Calu3 (cell line): Measurements from ENCODE around the gene ELAVL2. TPM values are rescaled to one million over a fixed set of nuclear protein-coding genes. Genes with fewer than 3 reads are reported as not detected.

ENCODE experiments used
- BruUV-seq: library from RNA; stranded (reverse); fragments of 400-500 nt; replicated peaks from 2 replicates; lab custom pipeline; 2021; lab: Mats Ljungman, UMichigan
- CTCF ChIA-PET: fragments of 300-600 bp; sonication (Branson Sonifier 250); formaldehyde crosslinking; loops from one replicate; lab custom pipeline; 2022; ENCODE audit warnings: antibody characterized with exemption; lab: Charles Lee
- DNase-seq: peaks from one replicate; pipeline ENCODE4 v3.0.0; 2022
- H3K27ac Mint-ChIP-seq: one replicate; pipeline ENCODE4 v1.8.0; 2022; ENCODE audit warnings: mixed read lengths; ENCODE audit not compliant: unreplicated experiment
- H3K27me3 Mint-ChIP-seq: one replicate; pipeline ENCODE4 v1.8.0; 2022; ENCODE audit warnings: mixed read lengths; ENCODE audit not compliant: unreplicated experiment
- H3K36me3 Mint-ChIP-seq: one replicate; pipeline ENCODE4 v1.8.0; 2022; ENCODE audit warnings: mild to moderate bottlenecking, moderate library complexity, mixed read lengths; ENCODE audit not compliant: insufficient read depth, unreplicated experiment
- H3K4me1 Mint-ChIP-seq: one replicate; pipeline ENCODE4 v1.8.0; 2022; ENCODE audit warnings: mild to moderate bottlenecking, low read depth, mixed read lengths; ENCODE audit not compliant: unreplicated experiment
- H3K4me3 Mint-ChIP-seq: one replicate; pipeline ENCODE4 v1.8.0; 2022; ENCODE audit warnings: mild to moderate bottlenecking, low read depth, moderate library complexity, mixed read lengths; ENCODE audit not compliant: unreplicated experiment
- H3K9me3 Mint-ChIP-seq: one replicate; pipeline ENCODE4 v1.8.0; 2022; ENCODE audit warnings: low read depth, mixed read lengths; ENCODE audit not compliant: unreplicated experiment
- CTCF ChIP-seq: fragments of 200-600 bp; IDR thresholded peaks from one replicate; pipeline ENCODE4 v1.8.0; 2022; ENCODE audit warnings: antibody characterized with exemption; ENCODE audit not compliant: unreplicated experiment
- intact Hi-C: fragments of 100-400 bp; cut with micrococcal nuclease; formaldehyde crosslinking; loops from one replicate; pipeline ENCODE4 v1.10.0; 2022; ENCODE audit not compliant: unreplicated experiment
- total RNA-seq: library from RNA; stranded (reverse); gene quantifications from 2 replicates; pipeline ENCODE4 v1.2.3, GENCODE V29; 2022

ELAVL2 gene
- total RNA-seq, 1 experiment from 2014 or later: not detected

- no peaks in the 10 kb centered on the region for H3K4me1 Mint-ChIP-seq
- CTCF ChIA-PET: interaction anchor here (0.9 kb wide), 1 partner anchor 86 kb away, joined by 3 read pairs; no protein-coding TSS in a partner anchor
- H3K27me3 Mint-ChIP-seq: no peaks in the 10 kb centered on the region
- intact Hi-C loops: loop anchor here (10.0 kb wide), 2 partner anchors 119 to 199 kb away; no protein-coding TSS in a partner anchor
- no TSS peak for BruUV-seq
- H3K27ac Mint-ChIP-seq: no peak overlapping the region
- TF ChIP-seq CTCF: no peak
- no peaks in the 10 kb centered on the region for H3K9me3 Mint-ChIP-seq
- no peak for DNase-seq
- no peaks in the 10 kb centered on the region for H3K36me3 Mint-ChIP-seq
- H3K4me3 Mint-ChIP-seq: no peak overlapping the region
Observed at GRCh38 chr9:23693374-23693773, 132.7 kb downstream of the ELAVL2 start.

- no peaks in the 10 kb centered on the region for H3K4me1 Mint-ChIP-seq
- no peaks in the 10 kb centered on the region for H3K9me3 Mint-ChIP-seq
- DNase-seq: no peak
- CTCF ChIA-PET: no interaction called here
- no TSS peak for BruUV-seq
- H3K27ac Mint-ChIP-seq: no peak overlapping the region
- intact Hi-C loops: no loop called here
- no peak for TF ChIP-seq CTCF
- H3K27me3 Mint-ChIP-seq: no peaks in the 10 kb centered on the region
- no peak overlapping the region for H3K4me3 Mint-ChIP-seq
- H3K36me3 Mint-ChIP-seq: no peaks in the 10 kb centered on the region
Observed at GRCh38 chr9:23686896-23687295, 139.1 kb downstream of the ELAVL2 start.

GRCh38 chr9:23686257-23686656 is 139.8 kb downstream of the ELAVL2 start:
- no peak overlapping the region for H3K4me3 Mint-ChIP-seq
- peak; percentile 27 for DNase-seq
- H3K9me3 Mint-ChIP-seq: no peaks in the 10 kb centered on the region
- no peaks in the 10 kb centered on the region for H3K36me3 Mint-ChIP-seq
- BruUV-seq: no TSS peak
- H3K4me1 Mint-ChIP-seq: no peaks in the 10 kb centered on the region
- no peak overlapping the region for H3K27ac Mint-ChIP-seq
- H3K27me3 Mint-ChIP-seq: no peaks in the 10 kb centered on the region
- no peak for TF ChIP-seq CTCF
- CTCF ChIA-PET: no interaction called here
- intact Hi-C loops: no loop called here

- no TSS peak for BruUV-seq
- intact Hi-C loops: no loop called here
- no peak overlapping the region for H3K27ac Mint-ChIP-seq
- no peak overlapping the region for H3K4me3 Mint-ChIP-seq
- H3K36me3 Mint-ChIP-seq: no peaks in the 10 kb centered on the region
- H3K4me1 Mint-ChIP-seq: no peaks in the 10 kb centered on the region
- no peaks in the 10 kb centered on the region for H3K27me3 Mint-ChIP-seq
- TF ChIP-seq CTCF: no peak
- CTCF ChIA-PET: no interaction called here
- no peaks in the 10 kb centered on the region for H3K9me3 Mint-ChIP-seq
- DNase-seq: no peak
Observed at GRCh38 chr9:23683611-23684061, 142.4 kb downstream of the ELAVL2 start.
